ENCODE measurements around the gene NFASC. TPM values are rescaled to one million over a fixed set of nuclear protein-coding genes. Genes with fewer than 3 reads are reported as not detected.

Gene NFASC
- total RNA-seq, 4 donors from 2014 or later: 6.3 to 15.1 (median 11.7) TPM

DNA sequence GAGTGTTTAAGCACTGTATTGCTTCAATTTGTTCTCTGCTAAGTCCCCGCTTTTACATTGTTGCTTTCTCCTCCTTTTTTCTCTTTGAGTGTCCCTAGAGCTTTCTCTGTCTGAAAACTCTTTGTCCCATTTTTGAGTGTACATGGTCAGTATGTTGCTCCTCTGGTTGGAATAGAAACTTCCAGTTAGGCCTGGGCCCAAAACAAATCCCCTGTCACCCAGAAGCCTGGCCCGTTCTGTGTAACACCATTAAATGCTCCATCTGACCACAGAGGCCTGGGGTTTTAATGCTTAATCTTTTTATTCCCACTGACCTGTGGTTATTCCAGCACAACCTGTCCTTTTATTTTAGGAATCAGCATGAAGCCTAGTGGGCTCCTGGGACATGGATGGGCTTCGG is 28.3 kb upstream of the NFASC start:
- H3K4me1 ChIP-seq: peaks cover 0 to 5% (median 0%) of the 10 kb centered on the region in 3 donors
- H3K27me3 ChIP-seq: no peaks in the 10 kb centered on the region
- no peaks in the 10 kb centered on the region for H3K36me3 ChIP-seq
- no peak overlapping the region for H3K4me3 ChIP-seq
- TF ChIP-seq POLR2A (IDR thresholded peaks at IDR 0.05): no peak
- TF ChIP-seq, protein P1, sequence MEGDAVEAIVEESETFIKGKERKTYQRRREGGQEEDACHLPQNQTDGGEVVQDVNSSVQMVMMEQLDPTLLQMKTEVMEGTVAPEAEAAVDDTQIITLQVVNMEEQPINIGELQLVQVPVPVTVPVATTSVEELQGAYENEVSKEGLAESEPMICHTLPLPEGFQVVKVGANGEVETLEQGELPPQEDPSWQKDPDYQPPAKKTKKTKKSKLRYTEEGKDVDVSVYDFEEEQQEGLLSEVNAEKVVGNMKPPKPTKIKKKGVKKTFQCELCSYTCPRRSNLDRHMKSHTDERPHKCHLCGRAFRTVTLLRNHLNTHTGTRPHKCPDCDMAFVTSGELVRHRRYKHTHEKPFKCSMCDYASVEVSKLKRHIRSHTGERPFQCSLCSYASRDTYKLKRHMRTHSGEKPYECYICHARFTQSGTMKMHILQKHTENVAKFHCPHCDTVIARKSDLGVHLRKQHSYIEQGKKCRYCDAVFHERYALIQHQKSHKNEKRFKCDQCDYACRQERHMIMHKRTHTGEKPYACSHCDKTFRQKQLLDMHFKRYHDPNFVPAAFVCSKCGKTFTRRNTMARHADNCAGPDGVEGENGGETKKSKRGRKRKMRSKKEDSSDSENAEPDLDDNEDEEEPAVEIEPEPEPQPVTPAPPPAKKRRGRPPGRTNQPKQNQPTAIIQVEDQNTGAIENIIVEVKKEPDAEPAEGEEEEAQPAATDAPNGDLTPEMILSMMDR (IDR thresholded peaks at IDR 0.05): no peak
- no peak overlapping the region for H3K27ac ChIP-seq
- 81 to 83% methylated on average over 3 of the region's 3 CpGs for WGBS, 2 donors
- DNase-seq: no peak
- intact Hi-C loops (cut with DNase I): no loop called here
- no peaks in the 10 kb centered on the region for H3K9me3 ChIP-seq

DNA sequence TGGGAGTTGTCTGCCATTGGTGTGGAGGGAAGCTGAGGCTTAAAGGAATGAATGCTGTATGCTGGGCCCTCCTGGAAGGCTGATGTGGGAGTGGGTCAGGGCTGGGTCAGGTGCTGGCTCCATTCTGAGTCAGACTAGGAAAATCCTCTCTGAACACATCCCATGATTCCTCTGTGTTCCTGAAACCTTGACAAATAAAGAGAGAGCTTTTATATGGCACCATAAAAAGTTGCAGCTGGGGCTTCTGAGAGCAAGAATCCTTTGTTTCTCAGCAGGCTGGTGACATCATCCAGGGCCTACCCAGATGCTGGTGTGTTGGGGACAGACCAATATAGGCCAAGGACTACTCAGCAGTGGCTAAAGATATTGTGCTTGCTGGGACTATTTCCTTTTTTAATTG is 27.8 kb upstream of the NFASC start:
- Histone ChIP-seq H3K27ac (no peak overlapping the region), H3K36me3 (no peaks in the 10 kb centered on the region), H3K4me1 (peaks cover 0 to 5% (median 0%) of the 10 kb centered on the region in 3 donors), H3K27me3 (no peaks in the 10 kb centered on the region), H3K4me3 (no peak overlapping the region), H3K9me3 (no peaks in the 10 kb centered on the region)
- no peak for TF ChIP-seq POLR2A (IDR thresholded peaks at IDR 0.05)
- TF ChIP-seq, protein P1 (IDR thresholded peaks at IDR 0.05): no peak
- intact Hi-C loops (cut with DNase I): no loop called here
- DNase-seq: no peak

GRCh38 chr1:204846546-204846945 is 24.1 kb upstream of the NFASC start:
- Histone ChIP-seq H3K4me1 (peaks cover 0 to 5% (median 0%) of the 10 kb centered on the region in 3 donors), H3K9me3 (no peaks in the 10 kb centered on the region), H3K27me3 (no peaks in the 10 kb centered on the region), H3K27ac (no peak overlapping the region), H3K36me3 (no peaks in the 10 kb centered on the region), H3K4me3 (no peak overlapping the region)
- TF ChIP-seq, protein P1 (IDR thresholded peaks at IDR 0.05): no peak
- no peak for TF ChIP-seq POLR2A (IDR thresholded peaks at IDR 0.05)
- WGBS, 2 donors: 71 to 78% methylated on average over 3 of the region's 3 CpGs
- intact Hi-C loops (cut with DNase I): no loop called here
- no peak for DNase-seq

- no peaks in the 10 kb centered on the region for H3K4me1 ChIP-seq
- TF ChIP-seq, protein P1 (IDR thresholded peaks at IDR 0.05): no peak
- no peak for TF ChIP-seq POLR2A (IDR thresholded peaks at IDR 0.05)
- H3K9me3 ChIP-seq: no peaks in the 10 kb centered on the region
- H3K27me3 ChIP-seq: peaks cover 0 to 6% (median 0%) of the 10 kb centered on the region in 4 donors
- intact Hi-C loops (cut with DNase I): no loop called here
- no peaks in the 10 kb centered on the region for H3K36me3 ChIP-seq
- WGBS, 2 donors: 59 to 83% methylated on average over 5 of the region's 5 CpGs
- DNase-seq: no peak
- no peak overlapping the region for H3K4me3 ChIP-seq
- H3K27ac ChIP-seq: no peak overlapping the region
Measured at GRCh38 chr1:204848579-204848978, 22.1 kb upstream of the NFASC start.

GRCh38 chr1:204852854-204853253 is 17.8 kb upstream of the NFASC start:
- peaks cover 0 to 28% (median 0%) of the 10 kb centered on the region in 4 donors for H3K27me3 ChIP-seq
- WGBS, 2 donors: 100% methylated on average over 2 of the region's 2 CpGs; no CpG with 5 or more reads in 1 of the 2 donors
- H3K4me3 ChIP-seq: no peak overlapping the region
- no peaks in the 10 kb centered on the region for H3K9me3 ChIP-seq
- H3K4me1 ChIP-seq: no peaks in the 10 kb centered on the region
- no peak for DNase-seq
- TF ChIP-seq POLR2A (IDR thresholded peaks at IDR 0.05): no peak
- TF ChIP-seq, protein P1 (IDR thresholded peaks at IDR 0.05): no peak
- no peak overlapping the region for H3K27ac ChIP-seq
- intact Hi-C loops (cut with DNase I): no loop called here
- no peaks in the 10 kb centered on the region for H3K36me3 ChIP-seq
